ENCODE measurements around the gene SPOCD1. TPM values are rescaled to one million over a fixed set of nuclear protein-coding genes. Genes with fewer than 3 reads are reported as not detected.
A peak's percentile ranks its signal among the peaks of the same experiment; 100 is the strongest.

The SPOCD1 gene
- 0.37 TPM for polyA plus RNA-seq (2013, experiment 1 of 2)
- 0.35 TPM for polyA plus RNA-seq (2013, experiment 2 of 2)

- H3K4ac ChIP-seq (ENCODE audit: low read depth, low read length): no peak within 1 kb of the TSS
- WGBS (ENCODE audit: extremely low coverage, insufficient coverage, low lambda C conversion rate): no CpG with 5 or more reads among the region's 23 CpGs
- no peaks in the 10 kb centered on the region for H3K36me3 ChIP-seq (ENCODE audit: control insufficient read depth, insufficient read depth, low read length)
- H3K79me2 ChIP-seq (ENCODE audit: control insufficient read depth, insufficient read depth, low read length): no peaks in the 10 kb centered on the region
- H4K8ac ChIP-seq (ENCODE audit: low read depth, low read length): no peak within 1 kb of the TSS
- no peaks in the 10 kb centered on the region for H3K79me1 ChIP-seq (ENCODE audit: low read length)
- H2BK120ac ChIP-seq (ENCODE audit: low read depth, low read length): no peak within 1 kb of the TSS
- H3K27ac ChIP-seq (ENCODE audit: low read depth, low read length): no peak within 1 kb of the TSS
- H2BK15ac ChIP-seq (replicated peaks; ENCODE audit: low read depth): no peak within 1 kb of the TSS
- H2AK5ac ChIP-seq (ENCODE audit: low read length): peak within 1 kb of the TSS; percentile 76
- peak within 1 kb of the TSS; percentile 76 for H3K9ac ChIP-seq (ENCODE audit: low read length)
- H3K4me1 ChIP-seq (ENCODE audit: control insufficient read depth, low read depth, low read length): no peaks in the 10 kb centered on the region
- peak within 1 kb of the TSS; percentile 89 for H3K56ac ChIP-seq (ENCODE audit: low read length)
- DNase-seq: peak; percentile 96
- no peak within 1 kb of the TSS for H2BK5ac ChIP-seq (ENCODE audit: low read length)
- no peak within 1 kb of the TSS for H4K5ac ChIP-seq (ENCODE audit: low read length)
- H3K27me3 ChIP-seq (ENCODE audit: insufficient read depth, low read length, poor library complexity): no peaks in the 10 kb centered on the region
- H3K23ac ChIP-seq (ENCODE audit: low read length): no peak within 1 kb of the TSS
- no peak within 1 kb of the TSS for H3K18ac ChIP-seq (ENCODE audit: low read length)
- H3K4me2 ChIP-seq (ENCODE audit: low read length): peak within 1 kb of the TSS; percentile 46
- H3K4me3 ChIP-seq (ENCODE audit: low read length): peak within 1 kb of the TSS; percentile 25
Observed at GRCh38 chr1:31815752-31816500, at the start of gene SPOCD1. SPOCD1 (minus strand) TSS chr1:31816022; CDS start chr1:31815333, 689 bp downstream.

- WGBS (ENCODE audit: extremely low coverage, insufficient coverage, low lambda C conversion rate): no CpG with 5 or more reads among the region's 4 CpGs
- Histone ChIP-seq H3K79me2 (ENCODE audit: control insufficient read depth, insufficient read depth, low read length) (no peaks in the 10 kb centered on the region), H2BK15ac (replicated peaks; ENCODE audit: low read depth) (no peak overlapping the region), H2BK5ac (ENCODE audit: low read length) (no peak overlapping the region), H3K4me1 (ENCODE audit: control insufficient read depth, low read depth, low read length) (no peaks in the 10 kb centered on the region), H3K36me3 (ENCODE audit: control insufficient read depth, insufficient read depth, low read length) (no peaks in the 10 kb centered on the region), H2BK120ac (ENCODE audit: low read depth, low read length) (no peak overlapping the region), H3K4me3 (ENCODE audit: low read length) (no peak overlapping the region), H2AK5ac (ENCODE audit: low read length) (no peak overlapping the region), H3K27me3 (ENCODE audit: insufficient read depth, low read length, poor library complexity) (no peaks in the 10 kb centered on the region), H3K4me2 (ENCODE audit: low read length) (no peak overlapping the region), H3K9ac (ENCODE audit: low read length) (no peak overlapping the region), H3K18ac (ENCODE audit: low read length) (no peak overlapping the region), H3K27ac (ENCODE audit: low read depth, low read length) (no peak overlapping the region), H3K4ac (ENCODE audit: low read depth, low read length) (no peak overlapping the region), H4K8ac (ENCODE audit: low read depth, low read length) (no peak overlapping the region), H3K56ac (ENCODE audit: low read length) (no peak overlapping the region), H4K5ac (ENCODE audit: low read length) (no peak overlapping the region), H3K23ac (ENCODE audit: low read length) (no peak overlapping the region), H3K79me1 (ENCODE audit: low read length) (no peaks in the 10 kb centered on the region)
- no peak for DNase-seq
Observed at GRCh38 chr1:31862071-31862470, 46.2 kb upstream of the SPOCD1 start.

DNA sequence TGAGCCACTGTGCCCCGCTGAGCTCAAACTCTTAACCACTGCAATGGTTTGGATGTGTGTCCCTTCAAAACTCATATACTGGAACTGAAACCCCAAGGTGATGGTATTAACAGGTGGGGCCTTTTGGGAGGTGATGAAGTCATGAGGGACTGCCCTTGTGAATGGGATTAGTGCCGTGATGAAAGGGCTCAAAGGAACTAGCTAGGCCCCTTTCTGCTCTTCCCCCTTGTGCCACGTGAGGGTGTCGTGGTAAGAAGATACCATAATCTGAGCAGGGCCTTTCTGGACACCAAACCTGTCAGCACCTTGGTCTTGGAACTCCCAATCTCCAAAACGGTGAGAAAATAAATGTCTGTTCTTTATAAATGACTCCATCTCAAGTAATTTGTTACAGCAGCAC is 45.5 kb upstream of the SPOCD1 start:
- Histone ChIP-seq H3K4ac (ENCODE audit: low read depth, low read length) (no peak overlapping the region), H3K36me3 (ENCODE audit: control insufficient read depth, insufficient read depth, low read length) (no peaks in the 10 kb centered on the region), H3K56ac (ENCODE audit: low read length) (no peak overlapping the region), H4K5ac (ENCODE audit: low read length) (no peak overlapping the region), H3K4me3 (ENCODE audit: low read length) (no peak overlapping the region), H3K27me3 (ENCODE audit: insufficient read depth, low read length, poor library complexity) (no peaks in the 10 kb centered on the region), H3K18ac (ENCODE audit: low read length) (no peak overlapping the region), H2BK5ac (ENCODE audit: low read length) (no peak overlapping the region), H2BK15ac (replicated peaks; ENCODE audit: low read depth) (no peak overlapping the region), H3K9ac (ENCODE audit: low read length) (no peak overlapping the region), H3K79me1 (ENCODE audit: low read length) (no peaks in the 10 kb centered on the region), H3K4me1 (ENCODE audit: control insufficient read depth, low read depth, low read length) (no peaks in the 10 kb centered on the region), H2AK5ac (ENCODE audit: low read length) (no peak overlapping the region), H3K27ac (ENCODE audit: low read depth, low read length) (no peak overlapping the region), H3K79me2 (ENCODE audit: control insufficient read depth, insufficient read depth, low read length) (no peaks in the 10 kb centered on the region), H3K23ac (ENCODE audit: low read length) (no peak overlapping the region), H3K4me2 (ENCODE audit: low read length) (no peak overlapping the region), H2BK120ac (ENCODE audit: low read depth, low read length) (no peak overlapping the region), H4K8ac (ENCODE audit: low read depth, low read length) (no peak overlapping the region)
- WGBS (ENCODE audit: extremely low coverage, insufficient coverage, low lambda C conversion rate): no CpG with 5 or more reads among the region's 5 CpGs
- peak; percentile 13 for DNase-seq

DNA sequence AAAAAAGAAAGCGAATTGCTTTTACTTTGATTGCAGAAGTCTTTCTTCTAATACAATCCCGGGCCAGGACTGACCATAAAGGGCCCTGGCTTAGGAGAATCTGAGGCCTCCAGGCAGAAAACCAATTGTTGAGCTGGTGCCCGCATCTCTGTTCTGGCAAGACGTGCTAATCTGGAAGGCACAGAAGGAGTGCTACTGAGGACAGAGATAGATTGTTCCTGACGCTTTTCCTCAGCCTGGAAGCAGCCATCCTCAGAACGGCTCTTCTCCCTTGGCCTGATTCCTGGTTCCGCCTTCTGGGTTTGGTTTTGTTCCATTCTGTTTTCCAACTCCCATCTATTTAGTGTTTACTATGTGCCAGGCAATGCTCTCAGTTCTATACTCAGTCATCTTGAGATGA is 44.8 kb upstream of the SPOCD1 start:
- Histone ChIP-seq H3K9ac (ENCODE audit: low read length) (no peak overlapping the region), H2AK5ac (ENCODE audit: low read length) (no peak overlapping the region), H3K18ac (ENCODE audit: low read length) (no peak overlapping the region), H2BK5ac (ENCODE audit: low read length) (no peak overlapping the region), H3K79me2 (ENCODE audit: control insufficient read depth, insufficient read depth, low read length) (no peaks in the 10 kb centered on the region), H3K27me3 (ENCODE audit: insufficient read depth, low read length, poor library complexity) (no peaks in the 10 kb centered on the region), H3K4me1 (ENCODE audit: control insufficient read depth, low read depth, low read length) (no peaks in the 10 kb centered on the region), H3K79me1 (ENCODE audit: low read length) (no peaks in the 10 kb centered on the region), H2BK120ac (ENCODE audit: low read depth, low read length) (no peak overlapping the region), H3K36me3 (ENCODE audit: control insufficient read depth, insufficient read depth, low read length) (no peaks in the 10 kb centered on the region), H4K5ac (ENCODE audit: low read length) (no peak overlapping the region), H3K23ac (ENCODE audit: low read length) (no peak overlapping the region), H3K56ac (ENCODE audit: low read length) (no peak overlapping the region), H3K4me2 (ENCODE audit: low read length) (no peak overlapping the region), H3K4me3 (ENCODE audit: low read length) (no peak overlapping the region), H4K8ac (ENCODE audit: low read depth, low read length) (no peak overlapping the region), H2BK15ac (replicated peaks; ENCODE audit: low read depth) (no peak overlapping the region), H3K4ac (ENCODE audit: low read depth, low read length) (no peak overlapping the region), H3K27ac (ENCODE audit: low read depth, low read length) (no peak overlapping the region)
- WGBS (ENCODE audit: extremely low coverage, insufficient coverage, low lambda C conversion rate): no CpG with 5 or more reads among the region's 7 CpGs
- no peak for DNase-seq

- no peak overlapping the region for H2AK5ac ChIP-seq (ENCODE audit: low read length)
- H3K18ac ChIP-seq (ENCODE audit: low read length): no peak overlapping the region
- DNase-seq: no peak
- no peaks in the 10 kb centered on the region for H3K79me2 ChIP-seq (ENCODE audit: control insufficient read depth, insufficient read depth, low read length)
- H3K4ac ChIP-seq (ENCODE audit: low read depth, low read length): no peak overlapping the region
- no peak overlapping the region for H4K5ac ChIP-seq (ENCODE audit: low read length)
- no peak overlapping the region for H3K56ac ChIP-seq (ENCODE audit: low read length)
- H3K36me3 ChIP-seq (ENCODE audit: control insufficient read depth, insufficient read depth, low read length): no peaks in the 10 kb centered on the region
- no peak overlapping the region for H3K4me2 ChIP-seq (ENCODE audit: low read length)
- H3K4me1 ChIP-seq (ENCODE audit: control insufficient read depth, low read depth, low read length): no peaks in the 10 kb centered on the region
- H4K8ac ChIP-seq (ENCODE audit: low read depth, low read length): no peak overlapping the region
- H3K9ac ChIP-seq (ENCODE audit: low read length): no peak overlapping the region
- H3K27me3 ChIP-seq (ENCODE audit: insufficient read depth, low read length, poor library complexity): no peaks in the 10 kb centered on the region
- no peak overlapping the region for H2BK15ac ChIP-seq (replicated peaks; ENCODE audit: low read depth)
- H3K23ac ChIP-seq (ENCODE audit: low read length): no peak overlapping the region
- no peaks in the 10 kb centered on the region for H3K79me1 ChIP-seq (ENCODE audit: low read length)
- no peak overlapping the region for H2BK5ac ChIP-seq (ENCODE audit: low read length)
- no peak overlapping the region for H3K27ac ChIP-seq (ENCODE audit: low read depth, low read length)
- H2BK120ac ChIP-seq (ENCODE audit: low read depth, low read length): no peak overlapping the region
- WGBS (ENCODE audit: extremely low coverage, insufficient coverage, low lambda C conversion rate): no CpG with 5 or more reads among the region's 2 CpGs
- no peak overlapping the region for H3K4me3 ChIP-seq (ENCODE audit: low read length)
Observed at GRCh38 chr1:31859719-31860118, 43.9 kb upstream of the SPOCD1 start.

- no peak overlapping the region for H2AK5ac ChIP-seq (ENCODE audit: low read length)
- no peak for DNase-seq
- H3K36me3 ChIP-seq (ENCODE audit: control insufficient read depth, insufficient read depth, low read length): no peaks in the 10 kb centered on the region
- no peaks in the 10 kb centered on the region for H3K79me2 ChIP-seq (ENCODE audit: control insufficient read depth, insufficient read depth, low read length)
- no peak overlapping the region for H2BK120ac ChIP-seq (ENCODE audit: low read depth, low read length)
- no peak overlapping the region for H3K23ac ChIP-seq (ENCODE audit: low read length)
- WGBS (ENCODE audit: extremely low coverage, insufficient coverage, low lambda C conversion rate): no CpG with 5 or more reads among the region's 3 CpGs
- no peak overlapping the region for H4K8ac ChIP-seq (ENCODE audit: low read depth, low read length)
- no peak overlapping the region for H3K9ac ChIP-seq (ENCODE audit: low read length)
- no peak overlapping the region for H3K4me2 ChIP-seq (ENCODE audit: low read length)
- no peak overlapping the region for H2BK5ac ChIP-seq (ENCODE audit: low read length)
- H3K4me1 ChIP-seq (ENCODE audit: control insufficient read depth, low read depth, low read length): no peaks in the 10 kb centered on the region
- H4K5ac ChIP-seq (ENCODE audit: low read length): no peak overlapping the region
- no peak overlapping the region for H3K56ac ChIP-seq (ENCODE audit: low read length)
- H3K18ac ChIP-seq (ENCODE audit: low read length): no peak overlapping the region
- H3K27ac ChIP-seq (ENCODE audit: low read depth, low read length): no peak overlapping the region
- no peak overlapping the region for H2BK15ac ChIP-seq (replicated peaks; ENCODE audit: low read depth)
- no peak overlapping the region for H3K4me3 ChIP-seq (ENCODE audit: low read length)
- H3K4ac ChIP-seq (ENCODE audit: low read depth, low read length): no peak overlapping the region
- H3K27me3 ChIP-seq (ENCODE audit: insufficient read depth, low read length, poor library complexity): no peaks in the 10 kb centered on the region
- H3K79me1 ChIP-seq (ENCODE audit: low read length): no peaks in the 10 kb centered on the region
Observed at GRCh38 chr1:31859044-31859443, 43.2 kb upstream of the SPOCD1 start.
